GM12875 (cell line): ENCODE measurements around the gene ISX.

ENCODE experiments used
- H3K4me3 ChIP-seq: one replicate; pipeline ENCODE4 v1.5.1; 2011; ENCODE audit warnings: low read depth, low read length, control low read depth
- TF ChIP-seq, protein P1 (sequence below): IDR thresholded peaks from 2 replicates; pipeline ENCODE4 v1.5.1; 2011; ENCODE audit warnings: low read depth, mild to moderate bottlenecking, control low read depth, inconsistent platforms, low read length, moderate library complexity, borderline replicate concordance; ENCODE audit not compliant: insufficient read depth

ISX gene

DNA sequence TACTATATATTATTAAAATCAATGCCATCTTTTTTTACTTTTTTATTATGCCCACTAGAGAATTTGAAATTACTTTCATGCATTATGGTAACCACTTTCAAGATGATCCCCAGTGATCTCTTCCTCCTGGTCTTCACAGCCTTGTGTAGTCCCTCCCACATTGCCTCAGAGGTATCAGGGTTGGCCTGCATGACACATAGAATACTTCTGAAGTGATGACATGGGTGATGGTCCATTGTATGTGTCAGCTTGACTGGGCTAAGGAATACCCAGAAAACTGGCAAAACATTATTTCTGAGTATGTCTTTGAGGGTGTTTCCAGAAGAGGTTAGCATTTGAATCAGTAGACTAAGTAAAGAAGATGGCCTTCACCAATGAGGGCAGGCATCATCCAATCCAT is 14.2 kb upstream of the ISX start:
- TF ChIP-seq, protein P1, sequence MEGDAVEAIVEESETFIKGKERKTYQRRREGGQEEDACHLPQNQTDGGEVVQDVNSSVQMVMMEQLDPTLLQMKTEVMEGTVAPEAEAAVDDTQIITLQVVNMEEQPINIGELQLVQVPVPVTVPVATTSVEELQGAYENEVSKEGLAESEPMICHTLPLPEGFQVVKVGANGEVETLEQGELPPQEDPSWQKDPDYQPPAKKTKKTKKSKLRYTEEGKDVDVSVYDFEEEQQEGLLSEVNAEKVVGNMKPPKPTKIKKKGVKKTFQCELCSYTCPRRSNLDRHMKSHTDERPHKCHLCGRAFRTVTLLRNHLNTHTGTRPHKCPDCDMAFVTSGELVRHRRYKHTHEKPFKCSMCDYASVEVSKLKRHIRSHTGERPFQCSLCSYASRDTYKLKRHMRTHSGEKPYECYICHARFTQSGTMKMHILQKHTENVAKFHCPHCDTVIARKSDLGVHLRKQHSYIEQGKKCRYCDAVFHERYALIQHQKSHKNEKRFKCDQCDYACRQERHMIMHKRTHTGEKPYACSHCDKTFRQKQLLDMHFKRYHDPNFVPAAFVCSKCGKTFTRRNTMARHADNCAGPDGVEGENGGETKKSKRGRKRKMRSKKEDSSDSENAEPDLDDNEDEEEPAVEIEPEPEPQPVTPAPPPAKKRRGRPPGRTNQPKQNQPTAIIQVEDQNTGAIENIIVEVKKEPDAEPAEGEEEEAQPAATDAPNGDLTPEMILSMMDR, result no peak
- no peak overlapping the region for H3K4me3 ChIP-seq

- H3K4me3 ChIP-seq, result no peak overlapping the region
- TF ChIP-seq, protein P1, result no peak
Measured at GRCh38 chr22:35053060-35053835, 12.7 kb upstream of the ISX start.

GRCh38 chr22:35054064-35054463 is 11.9 kb upstream of the ISX start:
- H3K4me3 ChIP-seq, result no peak overlapping the region
- TF ChIP-seq, protein P1, result no peak

DNA sequence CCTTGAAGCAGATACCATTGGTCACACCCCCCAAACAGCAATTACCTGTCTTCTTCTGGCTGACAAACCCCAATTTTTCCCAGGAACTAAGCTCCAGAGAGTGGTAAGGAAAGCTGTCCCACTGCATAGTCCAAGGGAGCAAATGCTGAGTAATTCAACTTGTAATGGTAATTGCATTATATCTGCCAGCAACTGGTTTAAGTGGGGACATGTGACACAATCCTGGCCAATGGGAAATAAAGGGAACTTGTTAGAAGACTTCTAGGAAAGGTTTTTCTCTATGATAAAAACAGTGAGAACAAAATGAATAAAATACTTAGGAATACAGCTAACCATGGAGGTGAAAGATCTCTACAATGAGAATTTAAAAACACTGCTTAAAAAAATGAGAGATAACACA is 9.5 kb upstream of the ISX start:
- TF ChIP-seq, protein P1, result no peak

GRCh38 chr22:35057155-35057554 is 8.8 kb upstream of the ISX start:
- H3K4me3 ChIP-seq, result no peak overlapping the region
- TF ChIP-seq, protein P1, result no peak

More for the DNA sequence above, 9.5 kb upstream of the ISX start:
- no peak overlapping the region for H3K4me3 ChIP-seq

DNA sequence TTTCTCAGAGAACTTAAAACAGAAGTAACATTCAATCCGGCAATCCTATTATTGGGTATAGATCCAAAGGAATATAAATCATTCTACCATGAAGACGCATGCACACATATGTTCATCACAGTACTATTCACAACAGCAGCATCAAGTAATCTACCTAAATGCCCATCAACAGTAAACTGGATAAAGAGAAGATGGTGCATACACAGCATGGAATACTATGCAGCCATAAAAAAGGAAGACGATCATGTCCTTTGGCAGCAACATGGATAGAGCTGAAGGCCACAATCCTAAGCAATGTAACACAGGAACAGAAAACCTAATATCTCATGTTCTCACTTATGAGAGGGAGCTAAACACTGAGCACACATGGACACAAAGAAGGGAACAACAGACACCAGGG is 6.3 kb upstream of the ISX start:
- TF ChIP-seq, protein P1, result no peak
- H3K4me3 ChIP-seq, result no peak overlapping the region

GRCh38 chr22:35064664-35065063 is 1.3 kb upstream of the ISX start:
- no peak overlapping the region for H3K4me3 ChIP-seq
- TF ChIP-seq, protein P1, result no peak
